ENCODE data around the gene MRPS15. TPM values are rescaled to one million over a fixed set of nuclear protein-coding genes. Genes with fewer than 3 reads are reported as not detected.

The MRPS15 gene
- total RNA-seq, 1 experiment from 2014 or later = 140 TPM

DNA sequence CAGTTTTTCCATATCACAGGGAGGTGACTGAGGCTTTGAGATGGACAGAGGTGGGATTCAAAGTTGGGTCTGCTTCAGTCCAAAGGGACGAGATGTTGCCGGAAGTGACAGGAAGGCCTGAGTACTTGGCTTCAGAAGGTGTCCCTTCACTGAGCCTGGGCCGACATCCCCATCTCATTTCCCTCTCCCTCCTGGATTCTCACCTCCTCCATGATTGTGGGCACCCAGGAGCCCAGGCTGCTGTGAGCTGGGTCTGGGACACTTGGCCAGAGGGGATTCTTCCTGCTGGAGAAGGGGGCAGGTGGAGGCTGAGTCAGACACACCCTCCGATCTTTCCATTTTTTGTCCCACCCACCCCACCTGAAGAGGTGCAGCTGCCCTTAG lies 2.8 kb upstream of the MRPS15 start:
- peaks cover 6% of the 10 kb centered on the region for H3K4me1 ChIP-seq (ENCODE audit: insufficient read depth, low read length, poor library complexity, severe bottlenecking)
- H3K27ac ChIP-seq (ENCODE audit: low read depth, low read length, poor library complexity, severe bottlenecking) = no peak overlapping the region
- ChIA-PET POLR2A (ENCODE audit: low non-redundant PET) (no interaction called here), CTCF (no interaction called here)
- no peak overlapping the region for H3K4me3 ChIP-seq (ENCODE audit: low read depth, low read length, poor library complexity, severe bottlenecking)
- no peak for DNase-seq (ENCODE audit: low spot score)
- no peaks in the 10 kb centered on the region for H3K27me3 ChIP-seq (replicated peaks; ENCODE audit: insufficient read depth, low read depth, low read length, poor library complexity)
- intact Hi-C loops (cut with micrococcal nuclease; ENCODE audit: unreplicated experiment) = no loop called here
- no peak for TF ChIP-seq EZH2 (IDR thresholded peaks at IDR 0.05; ENCODE audit: borderline replicate concordance, low read depth, low read length, poor library complexity, severe bottlenecking)
- TF ChIP-seq, protein P1, sequence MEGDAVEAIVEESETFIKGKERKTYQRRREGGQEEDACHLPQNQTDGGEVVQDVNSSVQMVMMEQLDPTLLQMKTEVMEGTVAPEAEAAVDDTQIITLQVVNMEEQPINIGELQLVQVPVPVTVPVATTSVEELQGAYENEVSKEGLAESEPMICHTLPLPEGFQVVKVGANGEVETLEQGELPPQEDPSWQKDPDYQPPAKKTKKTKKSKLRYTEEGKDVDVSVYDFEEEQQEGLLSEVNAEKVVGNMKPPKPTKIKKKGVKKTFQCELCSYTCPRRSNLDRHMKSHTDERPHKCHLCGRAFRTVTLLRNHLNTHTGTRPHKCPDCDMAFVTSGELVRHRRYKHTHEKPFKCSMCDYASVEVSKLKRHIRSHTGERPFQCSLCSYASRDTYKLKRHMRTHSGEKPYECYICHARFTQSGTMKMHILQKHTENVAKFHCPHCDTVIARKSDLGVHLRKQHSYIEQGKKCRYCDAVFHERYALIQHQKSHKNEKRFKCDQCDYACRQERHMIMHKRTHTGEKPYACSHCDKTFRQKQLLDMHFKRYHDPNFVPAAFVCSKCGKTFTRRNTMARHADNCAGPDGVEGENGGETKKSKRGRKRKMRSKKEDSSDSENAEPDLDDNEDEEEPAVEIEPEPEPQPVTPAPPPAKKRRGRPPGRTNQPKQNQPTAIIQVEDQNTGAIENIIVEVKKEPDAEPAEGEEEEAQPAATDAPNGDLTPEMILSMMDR (conservative IDR thresholded peaks at IDR 0.05; ENCODE audit: low read depth, low read length) = no peak
- H3K36me3 ChIP-seq (ENCODE audit: insufficient read depth, low read length, poor library complexity, severe bottlenecking) = peaks cover 5% of the 10 kb centered on the region
- BruUV-seq (replicated peaks) = no TSS peak
- H3K9me3 ChIP-seq (ENCODE audit: low read depth, low read length, poor library complexity, severe bottlenecking) = no peaks in the 10 kb centered on the region

DNA sequence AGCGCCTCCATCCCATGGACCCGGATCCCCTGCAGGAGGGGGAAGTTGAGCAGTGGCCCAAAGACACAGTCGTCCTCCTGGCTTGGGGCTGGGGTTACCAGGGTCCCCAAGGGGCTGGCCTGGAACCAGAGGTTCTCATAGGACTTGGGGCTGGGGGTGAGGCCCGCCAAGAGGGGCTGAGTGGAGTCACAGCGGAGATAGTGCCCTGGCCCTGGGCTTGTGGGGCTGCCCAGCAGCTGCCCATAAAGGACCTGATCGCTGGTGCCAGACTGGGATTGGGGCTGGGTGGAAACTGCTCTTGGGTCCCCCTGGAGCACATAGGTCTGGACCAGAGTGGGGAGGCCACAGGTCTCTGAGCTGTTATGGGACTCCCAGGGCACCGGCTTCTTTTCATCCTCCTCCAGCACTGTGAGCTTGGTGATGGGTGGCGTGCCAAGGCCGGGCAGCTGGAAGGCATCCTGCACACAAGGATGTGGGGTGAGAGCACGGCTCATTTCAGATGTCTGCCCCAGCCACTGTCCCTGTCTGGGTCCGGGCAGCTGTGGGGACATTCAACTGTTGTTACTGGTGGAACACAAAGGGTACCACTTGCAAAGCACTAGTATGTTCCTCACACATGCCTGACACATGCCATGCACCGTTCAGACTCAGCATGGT lies 2.3 kb upstream of the MRPS15 start:
- no TSS peak for BruUV-seq (replicated peaks)
- Histone ChIP-seq H3K27me3 (replicated peaks; ENCODE audit: insufficient read depth, low read depth, low read length, poor library complexity) (no peaks in the 10 kb centered on the region), H3K27ac (ENCODE audit: low read depth, low read length, poor library complexity, severe bottlenecking) (no peak overlapping the region), H3K9me3 (ENCODE audit: low read depth, low read length, poor library complexity, severe bottlenecking) (no peaks in the 10 kb centered on the region), H3K36me3 (ENCODE audit: insufficient read depth, low read length, poor library complexity, severe bottlenecking) (peaks cover 8% of the 10 kb centered on the region), H3K4me3 (ENCODE audit: low read depth, low read length, poor library complexity, severe bottlenecking) (no peak overlapping the region), H3K4me1 (ENCODE audit: insufficient read depth, low read length, poor library complexity, severe bottlenecking) (peaks cover 6% of the 10 kb centered on the region)
- TF ChIP-seq EZH2 (IDR thresholded peaks at IDR 0.05; ENCODE audit: borderline replicate concordance, low read depth, low read length, poor library complexity, severe bottlenecking) = no peak
- TF ChIP-seq, protein P1 (conservative IDR thresholded peaks at IDR 0.05; ENCODE audit: low read depth, low read length) = no peak
- ChIA-PET POLR2A (ENCODE audit: low non-redundant PET) (no interaction called here), CTCF (no interaction called here)
- DNase-seq (ENCODE audit: low spot score) = no peak
- intact Hi-C loops (cut with micrococcal nuclease; ENCODE audit: unreplicated experiment) = no loop called here

DNA sequence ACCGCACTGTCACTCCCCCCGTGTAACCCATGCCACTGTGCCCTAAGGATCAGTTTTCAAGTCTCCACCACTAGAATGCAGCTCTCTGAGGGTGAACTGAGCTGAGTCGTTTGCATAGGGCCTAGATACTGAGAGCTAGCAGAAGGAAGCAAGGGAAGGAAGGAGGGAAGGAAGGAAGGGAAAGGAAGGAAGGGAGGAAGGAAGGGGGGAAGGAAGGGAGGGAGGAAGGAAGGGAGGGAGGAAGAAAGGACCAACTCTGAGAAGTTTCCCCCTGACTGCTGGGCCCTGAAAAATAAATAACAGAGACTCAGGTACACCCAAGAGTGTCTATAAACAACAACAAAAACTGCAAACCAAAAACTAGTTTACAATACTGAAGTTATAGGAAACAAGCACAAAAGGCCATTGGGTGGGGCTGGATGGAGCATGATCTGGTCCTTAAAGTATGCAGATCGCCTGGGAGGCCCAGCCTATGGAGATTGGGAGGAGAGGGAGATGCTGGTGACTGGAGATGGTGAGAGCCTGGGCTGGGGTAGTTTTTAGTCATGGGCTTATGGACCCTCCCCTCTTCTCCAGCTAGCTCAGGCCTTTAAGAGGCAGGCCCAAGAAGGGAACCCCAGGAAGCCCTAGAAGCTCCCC lies 1.7 kb upstream of the MRPS15 start:
- no peak overlapping the region for H3K27ac ChIP-seq (ENCODE audit: low read depth, low read length, poor library complexity, severe bottlenecking)
- intact Hi-C loops (cut with micrococcal nuclease; ENCODE audit: unreplicated experiment) = no loop called here
- H3K4me3 ChIP-seq (ENCODE audit: low read depth, low read length, poor library complexity, severe bottlenecking) = no peak overlapping the region
- H3K9me3 ChIP-seq (ENCODE audit: low read depth, low read length, poor library complexity, severe bottlenecking) = no peaks in the 10 kb centered on the region
- H3K36me3 ChIP-seq (ENCODE audit: insufficient read depth, low read length, poor library complexity, severe bottlenecking) = peaks cover 8% of the 10 kb centered on the region
- H3K4me1 ChIP-seq (ENCODE audit: insufficient read depth, low read length, poor library complexity, severe bottlenecking) = peaks cover 6% of the 10 kb centered on the region
- POLR2A ChIA-PET (ENCODE audit: low non-redundant PET) = no interaction called here
- CTCF ChIA-PET = no interaction called here
- H3K27me3 ChIP-seq (replicated peaks; ENCODE audit: insufficient read depth, low read depth, low read length, poor library complexity) = no peaks in the 10 kb centered on the region
- no TSS peak for BruUV-seq (replicated peaks)
- TF ChIP-seq, protein P1 (conservative IDR thresholded peaks at IDR 0.05; ENCODE audit: low read depth, low read length) = no peak
- TF ChIP-seq EZH2 (IDR thresholded peaks at IDR 0.05; ENCODE audit: borderline replicate concordance, low read depth, low read length, poor library complexity, severe bottlenecking) = no peak
- no peak for DNase-seq (ENCODE audit: low spot score)
